CD4-positive, alpha-beta T cell treated with Interleukin-1 beta for 1 hour (primary cell): ENCODE results near the gene THADA.

Experiments used
- DNase-seq, 2 donors: peaks; one replicate each; pipeline ENCODE4 v3.0.0-alpha.2; 2020 to 2022

Gene THADA

DNA sequence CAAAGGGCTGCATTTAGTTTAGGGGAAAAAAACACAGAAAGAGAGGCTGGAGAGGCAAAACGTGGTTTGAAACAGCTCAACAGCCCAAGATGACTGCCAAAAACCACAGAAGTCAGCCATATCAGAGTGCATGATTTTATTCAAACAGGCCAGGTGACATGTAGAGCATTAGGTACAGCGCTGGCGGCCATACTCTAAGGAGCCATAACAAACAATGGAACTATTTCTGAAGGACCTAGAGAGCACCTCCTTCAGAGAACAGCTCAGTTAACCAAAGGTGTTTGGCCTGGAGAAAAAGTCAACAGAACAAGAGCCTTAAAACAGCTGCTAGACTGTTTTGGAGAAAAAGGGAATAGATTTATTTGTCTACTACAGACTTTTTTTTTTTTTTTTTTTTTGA lies 2.6 kb downstream of the THADA start:
- no peak for DNase-seq

DNA sequence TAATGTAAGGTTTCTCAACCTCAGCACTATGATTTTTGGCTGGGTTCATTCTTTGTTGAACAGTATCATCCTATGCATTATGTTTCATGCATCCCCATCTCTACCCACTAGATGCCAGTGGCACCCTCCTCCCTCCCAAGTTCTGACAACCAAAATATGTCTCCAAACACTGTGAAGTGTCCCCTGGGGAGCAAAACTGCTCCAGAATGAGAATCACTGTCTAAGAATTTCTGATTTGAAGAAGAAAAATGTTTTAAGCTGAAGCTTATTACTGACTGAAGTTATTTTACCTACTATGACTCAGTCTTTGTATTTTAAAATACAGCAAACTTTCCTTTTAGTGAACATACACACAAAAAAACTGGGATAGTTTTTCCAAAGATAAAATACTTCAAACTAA lies 3.4 kb downstream of the THADA start:
- no peak for DNase-seq

DNA sequence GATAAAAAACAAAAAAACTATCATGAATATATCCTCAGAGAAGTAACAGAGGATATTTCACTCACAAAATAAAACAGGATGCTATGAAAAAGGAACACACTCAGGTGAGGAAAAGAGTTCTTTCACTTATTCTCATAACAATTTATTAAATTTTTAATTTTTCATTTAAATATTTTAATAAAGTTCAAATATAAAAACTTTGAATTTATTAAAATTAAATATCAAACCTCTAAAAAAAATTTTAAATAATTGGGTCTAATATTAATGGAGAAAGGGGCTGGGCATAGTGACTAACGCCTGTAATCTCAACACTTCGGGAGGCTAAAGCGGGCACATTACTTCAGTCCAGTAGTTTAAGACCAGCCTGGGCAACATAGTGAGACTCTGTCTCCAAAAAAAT lies 10.1 kb downstream of the THADA start:
- no peak for DNase-seq

DNA sequence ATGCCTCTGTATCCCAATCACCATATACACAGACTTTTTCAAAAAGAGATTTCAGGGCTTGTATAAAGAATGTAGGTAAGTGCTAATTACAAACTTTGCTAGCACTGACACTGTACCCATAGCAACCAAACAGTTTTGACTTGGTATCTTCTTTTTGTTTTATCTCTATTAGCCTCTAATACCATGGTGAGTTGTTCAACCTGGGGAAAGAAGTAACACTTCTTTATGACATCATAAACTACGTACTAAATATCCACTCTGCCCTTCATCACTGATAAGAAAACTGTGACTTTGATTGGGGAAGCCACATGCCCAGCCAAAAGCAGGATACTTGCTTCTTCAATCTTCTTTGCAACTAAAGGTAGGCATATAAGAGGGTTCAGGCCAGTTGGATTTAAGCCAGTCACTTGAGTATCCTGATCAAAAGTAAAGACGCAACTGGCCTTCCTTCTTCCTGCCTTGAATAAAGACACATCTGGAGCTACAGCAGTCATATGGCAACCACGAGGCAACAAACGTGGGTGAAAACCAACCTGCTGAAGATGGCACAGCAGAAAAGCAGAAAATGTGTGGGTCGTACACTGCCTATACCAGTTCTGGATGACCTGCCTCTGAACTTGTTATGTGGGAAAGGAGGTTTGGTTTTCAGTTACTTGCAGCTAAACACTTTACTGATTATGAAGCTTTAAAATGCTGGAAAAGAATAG lies 16.4 kb downstream of the THADA start:
- DNase-seq: no peak

DNA sequence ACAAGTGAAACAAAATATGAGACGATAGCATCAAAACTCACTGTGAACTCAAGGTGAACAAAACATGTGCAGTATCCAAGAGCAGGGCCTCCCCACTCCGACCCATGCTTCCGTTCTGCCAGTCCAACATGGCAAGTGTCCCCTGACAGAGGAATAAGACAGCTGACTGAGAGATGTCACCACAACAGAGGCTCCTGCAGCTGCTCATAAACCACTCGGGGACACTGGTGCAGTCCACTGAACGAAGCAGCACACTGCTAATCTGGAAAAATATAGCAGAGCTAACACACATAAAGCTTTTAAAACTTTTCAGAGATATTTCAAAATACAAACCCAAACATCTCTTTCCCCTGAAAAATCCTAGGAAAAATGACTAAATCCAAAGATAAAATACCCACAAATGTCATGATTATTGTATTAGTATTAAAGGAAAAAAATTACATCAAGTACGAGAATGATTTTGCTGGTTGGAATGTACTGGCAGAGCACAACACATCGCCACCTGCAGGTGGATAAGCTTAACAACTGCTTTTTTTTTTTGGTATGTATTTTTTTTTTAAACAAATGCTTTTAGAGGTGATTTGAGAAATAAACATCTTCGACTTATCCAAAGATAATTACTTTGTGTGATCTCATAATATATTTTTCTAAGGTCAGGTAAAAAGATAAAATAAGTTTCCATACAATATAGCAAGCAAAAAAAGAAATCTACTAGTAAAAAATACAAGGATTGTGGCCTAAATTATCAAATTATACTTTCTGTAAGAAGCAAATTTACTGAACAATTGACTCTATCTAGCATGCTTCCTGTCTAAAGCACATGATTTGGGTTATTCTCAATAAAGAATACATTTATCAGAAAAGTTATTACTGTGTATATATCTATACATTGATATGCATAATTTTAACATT lies 18.6 kb downstream of the THADA start:
- DNase-seq: peak; percentile 32 to 42

DNA sequence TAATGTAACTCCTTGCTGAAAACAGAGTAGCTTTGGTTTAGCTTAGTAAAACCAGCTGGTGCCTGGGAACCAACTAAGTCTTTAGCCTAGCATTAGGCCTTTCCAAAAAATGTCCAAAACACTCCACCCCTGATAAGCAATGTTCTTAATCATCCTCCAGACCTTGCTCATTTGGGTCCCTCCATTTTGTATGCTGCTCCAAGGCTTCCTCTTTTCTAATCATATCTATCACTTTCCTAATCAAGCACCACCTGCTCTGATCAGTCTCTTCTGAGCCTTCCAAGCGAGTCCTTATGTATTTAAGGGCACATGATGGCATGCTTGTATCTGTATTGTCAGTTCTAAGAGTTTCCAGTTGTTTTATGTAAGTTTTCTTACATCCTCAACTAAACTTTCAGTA lies 23.6 kb downstream of the THADA start:
- no peak for DNase-seq

DNA sequence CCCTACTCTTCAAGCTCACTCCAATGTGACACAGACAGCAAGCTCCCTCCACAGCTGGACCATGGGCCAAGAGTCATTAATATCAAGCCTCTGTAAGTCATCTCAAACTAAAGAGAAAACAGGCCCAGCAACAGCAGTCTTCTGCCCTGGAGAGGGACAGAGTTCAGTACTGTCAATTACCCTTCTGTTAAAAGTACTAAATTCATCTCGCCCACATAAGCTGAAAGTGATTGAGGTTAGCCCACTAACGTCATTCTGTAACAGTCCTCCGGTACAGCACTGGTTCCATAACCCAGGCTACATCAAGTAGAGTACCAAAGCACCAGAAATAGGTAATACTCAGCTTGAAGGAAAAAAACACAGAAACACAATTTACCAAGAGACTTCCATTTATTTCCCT lies 25.9 kb downstream of the THADA start:
- DNase-seq: no peak

DNA sequence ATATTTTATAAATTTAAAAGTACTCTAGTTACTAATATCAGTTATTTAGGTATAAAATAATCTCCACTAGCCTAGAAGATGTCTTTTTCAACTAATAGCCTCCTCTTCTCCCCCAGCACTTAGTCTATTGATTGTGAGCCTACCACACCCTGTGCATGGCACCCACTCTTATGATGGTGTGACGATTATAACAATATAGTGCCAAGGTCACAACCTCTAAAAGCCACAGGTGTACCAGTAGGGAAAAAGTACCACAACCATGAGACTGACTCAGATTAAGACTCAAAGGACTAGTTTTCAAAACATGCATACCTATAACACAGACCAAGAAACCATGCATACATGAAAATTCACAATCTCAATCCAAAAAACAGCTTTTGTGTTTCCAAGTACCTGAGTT lies 27.6 kb downstream of the THADA start:
- DNase-seq: no peak

DNA sequence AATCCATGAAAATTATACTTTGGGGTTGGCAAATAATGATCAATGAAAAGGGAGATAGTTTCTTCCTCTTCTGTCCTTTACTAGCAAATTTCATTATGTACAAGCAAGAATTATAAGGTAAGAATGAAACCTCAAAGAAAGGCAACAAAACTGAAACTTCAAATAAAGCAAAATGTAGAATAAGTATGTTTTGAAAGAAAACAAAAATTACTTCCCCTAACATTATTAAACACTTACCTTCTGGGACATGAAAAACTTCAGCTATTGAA lies 29.4 kb downstream of the THADA start:
- DNase-seq: no peak

DNA sequence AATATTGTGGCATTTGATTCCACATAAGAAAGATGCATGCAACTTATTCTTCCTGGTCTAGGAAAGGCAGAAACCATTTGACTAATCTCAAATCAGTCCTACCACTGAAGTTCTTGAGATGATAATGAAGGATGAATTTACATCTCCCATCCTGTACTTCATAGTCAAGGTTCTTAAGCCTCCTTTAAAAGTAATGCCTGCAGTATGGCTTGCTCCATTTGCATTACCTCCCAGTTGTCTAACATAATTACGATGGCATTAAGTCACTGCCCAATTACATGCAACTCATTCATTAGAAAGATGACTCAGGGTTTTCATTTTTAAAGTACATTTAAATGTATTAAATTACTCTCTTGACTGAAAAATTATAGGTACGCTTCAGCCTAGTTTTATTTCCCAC lies 32.2 kb downstream of the THADA start:
- DNase-seq: no peak

- DNase-seq: no peak
These were observed 35.6 kb downstream of the THADA start for GRCh38 chr2:43560231-43560547.

GRCh38 chr2:43559391-43560230 lies 36.2 kb downstream of the THADA start:
- DNase-seq: no peak

- no peak for DNase-seq
These were observed 38.6 kb downstream of the THADA start for GRCh38 chr2:43557196-43557595.

DNA sequence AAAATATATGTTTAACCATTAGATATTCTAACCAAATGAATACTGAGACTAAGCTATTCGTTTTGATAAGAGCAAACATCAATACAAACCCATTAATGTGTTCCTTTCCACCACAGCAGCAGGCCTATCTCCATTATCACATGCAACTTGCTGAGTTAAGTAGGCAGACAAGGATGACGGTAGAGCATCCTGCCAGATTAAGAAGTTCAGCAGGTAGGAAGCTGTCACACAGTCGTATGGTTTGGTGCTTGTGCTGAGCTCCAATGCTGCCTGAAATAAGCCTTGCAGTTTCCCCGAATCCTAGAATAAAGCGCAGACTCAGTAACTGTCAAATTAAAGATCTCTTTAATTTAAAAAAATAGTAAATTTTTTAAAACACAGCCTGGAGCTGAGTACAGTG lies 39.6 kb downstream of the THADA start:
- no peak for DNase-seq

GRCh38 chr2:43553341-43553855 lies 42.4 kb downstream of the THADA start:
- no peak for DNase-seq

GRCh38 chr2:43551990-43552389 lies 43.8 kb downstream of the THADA start:
- DNase-seq: no peak

- peak; percentile 7 to 18 for DNase-seq
These were observed 47.5 kb downstream of the THADA start for GRCh38 chr2:43548381-43548780.

DNA sequence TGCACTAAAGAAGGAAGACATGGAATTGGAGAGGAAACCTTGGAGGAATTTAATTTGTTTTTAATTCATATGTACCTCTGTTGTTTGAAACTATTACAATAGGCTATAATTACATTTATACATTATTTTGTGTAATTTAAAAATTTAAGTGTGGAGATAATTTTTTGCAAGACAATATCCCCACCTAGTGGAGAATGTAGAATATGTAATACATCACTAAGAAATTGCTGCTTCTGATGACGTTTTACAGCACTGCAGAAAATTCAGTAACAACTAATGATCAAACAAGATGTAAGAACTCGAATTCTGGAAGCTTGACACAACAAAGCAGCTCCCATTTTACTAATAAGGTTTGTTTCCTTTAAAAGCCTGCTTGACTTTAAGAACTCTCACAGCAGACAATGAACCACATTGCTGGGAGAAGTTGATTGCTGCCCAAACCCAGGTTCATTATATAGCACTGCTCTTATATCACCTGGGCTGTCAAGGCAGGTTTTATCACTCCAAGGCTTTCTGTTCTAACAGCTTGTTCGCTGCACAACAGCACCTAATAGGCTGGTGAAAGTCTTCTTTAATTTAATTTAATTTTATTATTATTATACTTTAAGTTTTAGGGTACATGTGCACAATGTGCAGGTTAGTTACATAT lies 53.4 kb downstream of the THADA start:
- DNase-seq: peak in 1 of 2 donors; percentile 51

GRCh38 chr2:43541165-43541564 lies 54.7 kb downstream of the THADA start:
- DNase-seq: no peak

DNA sequence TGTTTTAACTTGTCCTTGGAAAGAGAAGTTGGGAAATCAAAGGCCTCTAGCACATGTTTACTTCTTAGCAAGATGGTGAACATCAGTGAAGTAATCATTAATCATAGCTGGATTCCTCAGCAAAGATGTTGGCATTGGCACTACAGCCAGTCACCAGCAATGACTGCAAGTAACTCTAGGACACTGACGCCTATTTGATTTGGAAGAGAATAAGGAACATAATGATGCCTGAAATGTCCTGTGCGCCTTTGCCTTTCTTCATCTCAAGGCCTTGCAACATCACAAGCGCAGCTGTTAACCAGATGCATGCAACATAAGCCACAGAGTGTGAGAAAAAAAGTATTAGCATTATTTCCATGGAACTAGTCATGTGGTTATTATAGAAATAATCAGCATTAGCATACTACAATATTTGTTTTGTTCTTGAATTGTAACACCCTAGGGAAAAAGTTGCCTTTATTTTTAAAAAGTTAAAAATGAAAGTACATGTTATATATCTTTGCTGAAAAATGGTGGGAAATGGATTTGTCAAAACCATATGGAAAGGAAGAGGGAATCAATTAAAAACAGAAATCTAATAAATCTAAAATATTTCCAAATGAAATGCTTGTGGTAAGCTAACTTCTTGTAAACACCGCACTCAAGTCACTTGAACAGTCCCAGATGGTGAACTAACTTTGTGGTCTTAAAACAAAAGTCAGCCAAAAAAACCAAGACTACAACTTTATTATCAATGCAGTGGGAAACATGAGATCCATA lies 55.6 kb downstream of the THADA start:
- peak; percentile 5 to 54 for DNase-seq

GRCh38 chr2:43539436-43539835 lies 56.4 kb downstream of the THADA start:
- DNase-seq: no peak

DNA sequence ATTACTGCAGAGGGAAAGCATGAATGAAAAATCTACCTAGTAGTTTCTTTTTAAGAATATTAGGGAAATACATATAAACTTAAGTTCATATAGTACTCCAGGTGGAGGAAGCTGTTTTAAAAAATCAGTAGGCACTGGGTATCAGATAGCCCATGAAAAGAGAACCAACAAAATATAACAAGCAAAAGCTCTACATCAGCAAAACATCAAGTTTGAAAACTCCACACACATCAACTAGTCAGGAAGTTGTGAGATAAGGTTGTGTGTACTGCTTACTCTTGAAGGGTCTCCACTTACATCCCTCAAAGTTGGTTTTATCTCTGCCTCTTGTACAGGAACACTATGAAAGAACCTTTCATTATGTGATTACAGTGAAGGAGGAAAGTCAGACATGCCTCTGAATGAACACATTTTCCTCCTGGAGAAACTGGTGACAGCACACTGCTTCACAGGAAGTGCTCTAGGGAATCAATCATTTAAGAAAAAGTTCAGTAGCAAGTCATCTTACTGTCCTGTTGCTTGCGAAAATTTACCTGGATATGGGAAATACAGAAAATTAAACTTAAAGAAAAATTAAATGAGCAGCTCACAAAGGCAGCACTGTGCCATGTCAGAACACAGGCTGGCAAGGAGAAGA lies 57.7 kb downstream of the THADA start:
- no peak for DNase-seq
